T-helper 2 cell (primary cell): ENCODE results near the gene PRLR.

Experiments
- DNase-seq, 5 experiments: peaks; one replicate each; pipeline versions ENCODE4 v3.0.0 to v3.0.0-alpha.2; 2012 to 2022

Gene PRLR

DNA sequence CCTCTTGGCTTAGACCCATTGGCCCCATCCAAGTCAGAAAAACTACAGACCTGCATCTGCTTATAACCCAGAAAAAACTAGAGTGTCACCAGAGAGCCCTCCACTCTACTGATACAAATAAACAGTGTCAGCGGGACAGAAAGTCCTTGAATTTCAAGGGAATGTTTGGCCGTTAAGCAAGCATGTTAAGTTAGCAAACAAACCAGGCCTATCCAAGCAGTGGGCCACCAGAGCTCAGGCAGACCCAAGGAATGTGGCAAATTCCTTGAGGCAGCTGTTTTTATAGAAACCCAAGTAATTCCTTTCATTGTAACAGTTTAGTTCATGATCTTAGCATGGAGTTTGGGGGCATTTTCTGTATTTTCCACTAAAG is 70.9 kb downstream of the PRLR start:
- no peak for DNase-seq

DNA sequence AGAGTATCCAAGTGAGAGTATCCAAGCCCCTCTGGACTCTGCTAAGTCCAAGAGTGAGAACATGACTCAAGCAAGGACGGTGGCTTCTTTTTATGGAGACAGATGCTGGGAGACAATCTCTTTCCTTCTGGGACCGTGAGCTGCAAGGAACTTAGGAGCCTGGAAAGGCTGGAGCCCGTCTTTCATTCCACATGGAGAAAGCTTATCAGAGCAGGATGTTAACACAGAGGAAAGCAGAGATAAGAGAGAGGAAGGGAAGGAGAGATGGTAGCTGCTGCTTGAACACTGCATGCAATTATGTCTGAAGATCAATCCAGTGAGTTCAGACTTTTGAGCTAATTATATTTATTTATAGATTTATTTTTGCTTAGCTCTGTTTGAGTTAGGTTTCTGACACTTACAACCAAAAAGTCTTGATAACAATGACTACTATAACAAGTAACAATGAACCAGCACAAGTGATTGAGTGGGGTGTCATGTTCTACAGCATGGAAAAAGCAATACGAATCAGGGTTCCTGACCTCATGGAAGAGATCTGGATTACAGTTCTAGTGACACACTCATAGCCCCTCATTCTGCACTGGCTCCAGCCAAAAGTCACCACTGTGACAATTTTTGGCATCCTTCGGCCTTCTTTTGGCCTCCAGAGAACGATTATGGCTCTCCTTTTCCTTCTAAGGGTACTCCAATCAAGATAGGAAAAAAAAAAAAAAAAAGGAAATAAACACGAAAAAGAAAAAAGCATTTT is 71.5 kb downstream of the PRLR start:
- DNase-seq, result no peak

DNA sequence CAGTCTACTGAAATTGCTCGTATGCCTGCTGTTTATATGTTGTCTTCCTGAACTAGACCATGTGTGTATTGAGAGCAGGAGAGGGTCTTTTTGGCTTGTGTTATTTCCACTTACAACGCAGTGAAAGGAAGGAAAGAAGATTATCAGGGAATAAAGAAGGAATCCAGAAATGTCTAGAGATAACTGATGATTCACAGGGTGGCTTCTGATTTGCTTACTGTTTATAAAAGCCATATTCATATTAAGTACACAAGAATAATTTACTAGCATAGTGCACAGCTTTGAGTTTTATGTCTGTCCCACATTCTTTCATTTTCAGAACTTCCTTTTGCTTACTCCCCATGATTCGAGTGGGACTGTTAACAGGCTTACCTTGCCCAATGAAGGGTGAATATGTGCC is 72.1 kb downstream of the PRLR start:
- DNase-seq, result no peak

DNA sequence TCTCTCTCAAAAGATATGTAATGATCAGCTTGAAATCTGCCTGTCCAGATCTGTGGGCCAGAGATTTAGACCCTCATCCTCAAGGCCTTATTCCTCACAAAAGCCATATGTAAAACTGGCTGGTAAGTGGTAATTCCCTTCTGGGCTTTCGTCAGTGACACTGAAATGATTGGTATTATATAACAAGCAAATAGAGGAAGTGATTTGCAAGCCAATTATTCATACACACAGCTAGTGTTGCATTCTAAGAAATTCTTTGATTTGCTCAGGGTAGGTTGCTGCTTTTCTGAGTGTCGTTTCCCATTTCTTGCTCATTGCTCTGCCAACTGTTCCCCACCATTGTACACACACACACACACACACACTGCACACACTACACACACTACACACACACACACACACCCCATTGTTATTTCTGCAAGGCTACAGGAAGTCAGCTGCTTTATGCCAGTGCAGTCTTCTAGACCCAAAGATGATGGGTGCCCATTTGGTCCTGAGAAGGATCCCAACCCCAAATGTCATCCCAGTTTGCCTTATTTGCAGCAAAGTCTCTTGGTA is 76.8 kb downstream of the PRLR start:
- DNase-seq, result no peak

DNA sequence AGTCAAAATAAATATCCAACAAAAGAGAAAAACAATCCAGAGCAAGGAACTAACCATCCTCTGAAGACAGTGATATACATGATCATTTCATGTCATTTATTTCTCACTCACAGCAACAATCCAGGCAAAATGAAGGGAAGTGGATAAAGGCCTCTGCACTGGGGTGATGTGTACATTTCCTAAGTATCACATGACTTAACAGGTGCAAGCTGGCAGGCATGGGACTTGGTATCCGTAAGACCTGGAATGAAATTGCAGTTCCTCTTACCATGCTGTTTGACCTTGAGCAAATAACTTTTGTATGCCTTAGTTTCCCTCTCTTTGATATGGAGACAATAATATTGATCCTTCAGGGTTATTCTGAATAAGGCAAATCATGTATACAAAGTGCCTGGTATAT is 77.6 kb downstream of the PRLR start:
- no peak for DNase-seq

DNA sequence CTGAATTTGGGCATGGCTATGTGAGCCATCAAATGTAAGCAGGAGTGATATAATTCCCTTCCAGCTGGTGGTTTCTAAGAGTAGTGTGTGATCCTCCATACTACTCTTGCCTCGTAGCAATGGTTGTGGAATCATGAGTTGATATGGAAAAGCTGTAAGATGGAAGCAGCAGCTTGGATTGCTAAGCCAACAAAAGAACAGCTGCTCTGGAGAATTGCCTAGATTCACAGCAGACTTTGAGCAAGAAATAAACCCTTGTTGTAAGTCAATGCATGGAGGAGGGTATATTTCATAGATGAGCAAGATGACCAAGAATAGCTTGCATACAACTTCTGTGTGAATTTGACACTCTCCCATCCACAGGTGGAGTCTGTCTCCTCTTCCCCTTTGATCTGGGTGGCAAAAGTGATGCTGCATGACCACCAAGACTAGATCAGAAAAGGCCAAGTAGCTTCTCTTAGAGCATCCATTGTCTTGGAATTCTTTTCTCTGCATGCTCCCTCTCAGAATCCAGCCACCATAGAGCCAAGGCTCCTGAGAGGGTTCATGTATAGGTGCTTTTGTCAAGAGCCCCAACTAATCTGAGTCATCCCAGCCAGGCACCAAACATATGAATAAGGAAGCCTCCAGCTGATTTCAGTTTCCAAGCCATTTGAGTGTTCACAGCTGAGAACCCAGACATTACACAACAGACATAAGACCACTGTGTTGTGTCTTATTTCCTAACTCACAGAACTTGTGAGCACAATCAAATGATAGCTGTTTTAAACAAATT is 79.0 kb downstream of the PRLR start:
- no peak for DNase-seq

DNA sequence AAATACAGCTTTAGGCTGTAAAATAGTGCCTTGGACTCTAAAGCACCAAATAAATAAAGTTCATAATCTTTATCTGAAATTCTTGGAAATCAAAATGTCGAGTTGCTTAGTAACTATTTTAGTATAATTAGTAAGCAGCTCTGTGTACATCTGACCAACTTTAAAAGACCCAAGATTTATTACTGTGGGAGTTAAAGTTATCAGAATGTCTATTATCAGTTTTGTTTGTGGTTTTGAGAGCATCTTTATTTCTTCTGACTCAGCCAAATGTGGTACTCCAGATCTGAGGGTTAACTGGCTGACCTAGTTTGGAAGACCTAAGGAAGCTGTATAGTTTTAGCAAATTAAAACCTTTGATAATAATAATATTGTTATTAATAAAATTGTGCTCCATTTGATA is 81.2 kb downstream of the PRLR start:
- no peak for DNase-seq

DNA sequence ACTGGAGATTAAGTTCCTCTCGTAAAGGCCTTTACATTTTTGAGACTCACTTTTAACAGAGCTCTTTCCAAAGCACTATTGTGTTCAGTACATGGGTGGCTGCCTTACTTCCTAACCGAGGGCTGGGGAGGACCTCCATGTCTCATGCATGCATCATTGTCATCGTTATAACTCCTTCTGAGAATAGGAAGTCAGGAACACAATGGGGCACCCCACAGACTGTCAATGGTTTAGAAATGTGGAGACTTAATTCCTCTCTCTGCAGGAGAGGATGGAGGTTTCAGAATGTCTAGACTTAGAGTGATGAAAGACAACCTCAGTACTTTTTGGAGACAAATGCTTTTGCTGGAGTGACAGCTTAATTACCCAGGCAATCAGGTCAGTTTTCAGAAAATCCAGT is 83.9 kb downstream of the PRLR start:
- no peak for DNase-seq

DNA sequence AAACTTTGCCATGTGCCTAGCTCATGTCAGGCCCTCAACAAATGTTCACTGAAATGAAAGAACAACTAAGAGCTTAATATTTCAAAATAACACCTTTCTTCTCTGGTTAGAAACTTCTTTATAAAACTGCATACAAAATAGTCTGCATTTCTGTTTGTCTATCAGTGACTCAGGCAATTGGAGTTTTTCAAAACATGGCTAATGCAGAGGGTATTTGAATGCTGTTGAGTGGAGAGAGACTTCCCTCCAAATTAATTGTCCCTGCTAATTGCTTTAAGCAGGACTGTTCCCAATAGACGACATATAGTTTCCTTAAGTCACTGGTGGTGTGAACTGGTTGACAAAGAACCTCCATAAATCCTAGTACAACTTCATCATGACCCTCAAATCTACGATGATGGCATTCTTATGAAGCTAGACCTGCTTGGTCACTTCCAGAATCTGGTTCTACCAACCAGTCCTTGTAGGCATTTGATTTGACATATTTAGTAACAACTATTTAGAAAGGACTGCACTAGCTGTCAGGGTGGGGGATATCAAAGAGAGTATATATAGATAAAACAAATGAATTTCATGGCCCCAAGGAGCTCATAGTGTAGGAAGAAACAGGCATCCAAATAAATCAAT is 84.5 kb downstream of the PRLR start:
- no peak for DNase-seq

DNA sequence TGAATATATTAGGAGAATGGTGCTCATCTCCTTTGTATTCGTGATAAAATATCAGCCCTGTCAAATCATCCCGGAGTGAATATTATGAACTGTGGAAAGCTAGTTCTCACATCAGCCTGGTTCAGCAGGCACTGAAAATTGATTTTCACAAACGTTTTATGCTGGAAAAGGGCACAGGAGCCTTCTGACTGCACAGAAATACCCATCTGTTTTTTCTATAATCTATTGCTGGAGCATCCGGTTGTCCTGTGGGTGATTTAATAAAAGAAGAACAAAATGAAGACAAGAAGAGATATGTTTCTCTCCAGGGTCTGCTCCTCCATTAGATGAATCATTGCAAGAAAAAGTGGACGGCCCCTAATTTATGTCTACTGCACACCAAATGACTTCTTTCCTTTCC is 85.3 kb downstream of the PRLR start:
- no peak for DNase-seq

DNA sequence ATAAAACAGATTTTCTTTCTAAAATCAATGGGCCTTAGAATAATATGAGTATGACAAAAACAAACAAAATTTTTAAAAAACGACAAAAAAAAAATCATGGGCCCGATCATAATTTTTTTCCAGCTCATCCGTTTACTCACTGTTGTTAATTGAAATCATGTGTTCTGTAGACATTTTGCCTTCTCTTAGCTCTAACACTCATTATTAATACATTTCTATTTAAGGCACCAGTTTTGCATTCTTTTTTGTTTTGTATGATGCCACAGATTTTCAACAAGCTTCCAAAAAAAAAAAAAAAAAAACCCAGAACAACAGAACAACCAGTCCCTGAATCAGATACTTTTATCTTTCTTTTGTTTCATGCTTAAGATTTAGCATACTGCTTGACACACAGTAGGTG is 86.4 kb downstream of the PRLR start:
- no peak for DNase-seq

DNA sequence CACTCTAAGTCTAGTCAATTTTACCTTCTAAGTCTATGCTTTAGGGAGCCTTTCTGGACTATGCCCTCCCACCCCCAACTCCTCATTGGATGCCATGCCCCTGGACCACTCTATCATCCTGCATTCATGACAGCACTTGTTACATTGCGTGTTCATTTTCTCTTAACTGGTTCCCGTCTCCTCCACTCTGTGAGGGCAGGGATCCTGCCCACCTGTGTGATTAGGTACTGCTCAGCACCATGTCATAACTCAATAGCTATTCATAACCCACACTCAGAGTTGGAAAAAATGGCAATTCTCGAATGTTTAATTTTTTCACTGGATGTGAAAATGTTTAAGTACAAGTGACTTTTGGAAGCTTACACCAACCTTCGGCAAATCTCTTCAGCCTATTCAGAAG is 88.5 kb downstream of the PRLR start:
- no peak for DNase-seq

DNA sequence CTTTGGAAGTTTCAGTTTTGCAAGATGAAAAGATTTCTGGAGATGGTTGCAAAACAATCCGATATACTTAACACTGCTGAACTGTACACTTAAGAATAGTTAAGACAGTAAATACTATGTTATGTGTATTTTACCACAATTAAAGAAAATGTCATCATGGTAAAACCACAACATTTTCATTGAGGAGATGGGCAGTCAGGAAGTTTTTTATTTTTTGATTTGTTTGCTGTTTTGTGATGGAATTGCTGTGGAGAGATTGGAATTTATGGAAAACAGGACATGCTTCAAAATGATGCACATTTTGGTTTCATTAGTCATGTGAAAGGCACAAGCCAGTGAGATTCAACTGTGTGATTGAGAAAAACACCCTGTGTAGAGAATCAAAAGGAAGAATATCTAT is 92.1 kb downstream of the PRLR start:
- DNase-seq, result no peak

DNA sequence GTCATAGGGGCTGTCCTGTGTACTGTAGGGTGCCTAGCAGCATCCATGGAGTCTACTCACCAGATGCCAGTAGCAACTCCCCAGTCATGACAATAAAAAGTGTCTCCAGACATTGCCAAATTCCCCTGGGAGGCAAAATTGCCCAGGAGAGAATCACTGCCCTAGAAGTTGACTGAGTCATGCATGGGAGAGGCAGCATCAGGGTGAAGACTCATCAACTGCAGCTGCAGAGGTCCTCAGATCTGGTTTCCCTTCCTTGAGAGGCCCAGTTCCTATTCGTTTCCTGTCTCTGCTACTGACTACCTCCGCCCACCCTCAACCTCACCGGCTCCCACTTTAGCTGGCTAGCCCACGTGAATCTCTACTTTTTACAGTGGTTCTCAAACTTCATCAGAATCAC is 93.9 kb downstream of the PRLR start:
- DNase-seq, result no peak

DNA sequence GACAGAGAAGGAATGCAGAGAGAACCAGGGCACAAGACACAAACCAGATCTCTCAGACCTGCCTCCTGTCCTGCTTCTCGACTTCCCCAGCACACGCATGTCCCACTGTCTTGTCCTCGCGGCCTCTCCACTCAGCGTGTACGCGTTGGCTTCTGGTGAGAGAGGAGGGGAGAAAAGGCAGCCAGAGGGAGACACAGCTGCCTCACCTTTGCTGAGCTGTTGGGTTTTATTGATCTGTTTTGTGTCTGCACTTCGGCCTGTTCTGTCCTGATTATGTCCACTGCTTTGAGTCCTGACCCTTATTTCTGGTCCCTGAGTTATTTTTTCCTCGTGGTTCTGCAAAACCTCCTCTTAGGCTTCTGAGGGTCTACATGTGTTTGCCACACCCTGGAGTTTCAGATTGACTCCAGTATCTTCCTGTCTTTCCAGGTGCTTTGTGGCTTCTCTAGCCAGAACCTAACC is 95.0 kb downstream of the PRLR start:
- no peak for DNase-seq

DNA sequence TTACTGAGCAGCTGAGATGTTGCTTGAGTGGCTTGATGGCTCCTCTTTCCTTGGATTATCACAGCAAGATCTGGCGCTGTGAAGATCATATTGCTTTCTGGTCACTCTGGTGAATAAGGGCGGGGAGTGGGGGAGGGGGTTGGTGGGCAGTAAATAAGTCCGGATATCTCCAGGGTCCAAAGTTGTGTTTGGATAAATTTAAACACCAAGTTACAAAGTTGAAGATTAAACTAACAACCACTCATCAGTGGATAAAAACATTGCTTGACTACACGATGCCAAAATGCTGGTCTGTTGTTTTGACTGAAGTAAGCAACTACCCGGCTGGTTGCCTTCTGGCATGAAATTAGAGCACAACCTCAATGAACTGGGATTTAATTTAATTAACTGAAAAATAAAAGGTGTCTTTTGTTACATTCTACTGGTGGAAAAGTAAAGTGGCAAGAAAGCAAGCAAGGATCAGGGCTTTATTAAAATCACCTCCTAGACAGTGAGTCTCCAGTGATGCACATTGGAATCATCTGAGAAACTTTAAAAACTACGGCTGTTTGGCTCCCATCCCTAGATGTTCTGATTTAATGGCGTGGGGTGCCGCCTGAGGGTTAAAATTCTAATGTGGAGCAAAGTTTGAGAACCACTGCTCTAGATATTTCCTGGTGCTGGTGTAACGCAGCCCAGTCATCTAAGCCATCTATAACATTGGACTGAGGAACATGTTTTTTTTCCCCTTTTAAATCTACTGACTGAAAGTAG is 95.8 kb downstream of the PRLR start:
- no peak for DNase-seq

DNA sequence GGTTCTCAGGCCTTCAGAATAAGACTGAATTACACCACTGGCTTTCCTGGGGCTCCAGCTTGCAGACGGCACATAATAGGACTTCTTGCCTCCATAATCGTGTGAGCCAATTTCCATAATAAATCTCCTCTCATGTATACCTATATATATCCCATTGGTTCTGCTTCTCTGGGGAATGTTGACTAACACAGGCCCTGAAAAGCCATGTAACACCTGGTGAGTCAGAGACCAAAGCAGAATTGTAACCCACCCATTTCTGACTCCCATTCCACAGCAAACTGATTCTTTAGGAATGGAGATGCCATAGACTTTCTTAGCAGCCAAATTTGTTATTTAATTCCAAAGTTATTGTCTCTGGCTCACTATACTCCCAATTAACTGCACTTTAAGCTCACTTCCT is 97.1 kb downstream of the PRLR start:
- DNase-seq, result no peak

DNA sequence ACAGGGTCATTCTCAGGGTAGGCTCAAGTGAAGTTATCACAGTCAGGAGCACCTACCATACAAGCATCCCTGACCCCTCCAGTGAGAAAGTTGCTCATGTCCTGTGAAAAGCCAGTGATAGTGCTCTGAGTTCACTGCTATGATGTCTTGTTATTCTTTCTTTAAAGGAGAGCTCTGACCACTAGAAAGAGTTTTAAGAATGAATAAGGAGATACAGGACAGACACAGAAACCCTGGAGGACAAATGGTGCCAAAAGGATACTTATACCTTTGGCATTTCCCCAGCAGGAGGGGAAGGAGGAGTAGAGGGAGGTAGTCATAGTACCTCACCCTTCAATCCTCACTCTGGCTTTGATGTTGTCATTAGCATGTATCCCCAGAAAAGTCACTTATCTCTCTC is 98.6 kb downstream of the PRLR start:
- no peak for DNase-seq

DNA sequence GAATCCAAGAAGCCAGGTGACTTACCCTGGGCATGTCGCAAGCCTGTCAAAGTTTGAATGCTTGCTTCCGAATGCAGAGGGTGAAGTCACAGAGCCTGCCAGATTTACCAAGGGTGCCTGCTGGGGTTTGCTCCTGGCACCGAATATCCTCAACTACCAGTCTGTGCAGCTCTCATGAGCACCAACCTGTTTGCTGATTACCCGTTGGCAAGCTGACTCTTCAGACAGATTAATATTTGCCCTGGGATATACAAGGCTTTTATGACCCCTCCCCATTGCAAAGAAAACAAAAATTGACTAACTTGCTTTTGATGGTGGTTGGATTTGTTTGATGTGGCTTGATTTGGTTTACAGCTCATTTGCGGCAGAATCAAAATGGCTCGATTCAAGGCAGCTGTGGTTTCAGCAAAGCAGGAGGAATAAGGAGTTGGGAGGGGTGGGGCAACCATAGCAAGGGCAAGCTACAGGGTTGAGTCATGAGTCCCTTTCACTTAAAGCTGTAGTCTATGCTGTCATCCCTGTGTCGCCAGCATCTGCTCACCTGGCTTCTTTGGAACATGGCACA is 100.3 kb downstream of the PRLR start:
- DNase-seq, result peak in 4 of 5 experiments; percentile 19 to 89 (median 22)

DNA sequence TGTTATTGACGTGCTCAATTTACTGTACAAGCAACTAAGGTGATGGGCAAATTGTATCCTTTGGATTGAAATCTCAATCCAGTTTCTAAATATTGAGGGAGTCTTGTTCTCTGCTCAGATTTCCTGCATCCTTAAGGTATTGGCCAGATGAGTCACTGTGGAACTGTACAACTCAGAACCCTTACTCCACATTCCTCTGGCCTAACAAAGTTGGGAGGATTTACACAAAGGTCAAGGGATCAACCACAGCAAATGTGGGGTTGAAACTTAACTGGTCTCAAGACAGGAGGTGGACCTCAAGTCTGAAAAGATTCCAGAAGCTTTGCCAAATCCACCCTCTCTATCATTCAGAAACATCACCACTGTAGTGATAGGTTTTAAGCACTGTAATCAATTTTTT is 101.0 kb downstream of the PRLR start:
- no peak for DNase-seq

DNA sequence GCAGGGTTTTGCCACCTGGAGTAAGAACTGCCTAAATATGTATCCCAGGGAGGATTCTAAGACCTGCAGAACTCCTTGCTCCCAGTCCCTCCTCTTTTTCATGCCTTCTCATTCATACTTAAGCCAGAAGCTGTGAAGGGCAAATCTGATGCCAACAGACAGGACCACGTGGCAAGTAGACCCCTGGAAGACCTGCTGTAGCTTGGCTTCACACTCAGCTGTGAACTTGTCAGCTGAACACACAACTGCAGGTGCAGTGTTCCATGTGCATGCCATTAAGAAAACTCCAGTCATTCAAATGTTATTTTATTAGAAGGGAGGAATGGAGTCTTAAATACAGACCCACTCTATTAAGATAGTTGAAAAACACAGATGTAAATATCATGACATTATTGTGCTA is 103.3 kb downstream of the PRLR start:
- no peak for DNase-seq

DNA sequence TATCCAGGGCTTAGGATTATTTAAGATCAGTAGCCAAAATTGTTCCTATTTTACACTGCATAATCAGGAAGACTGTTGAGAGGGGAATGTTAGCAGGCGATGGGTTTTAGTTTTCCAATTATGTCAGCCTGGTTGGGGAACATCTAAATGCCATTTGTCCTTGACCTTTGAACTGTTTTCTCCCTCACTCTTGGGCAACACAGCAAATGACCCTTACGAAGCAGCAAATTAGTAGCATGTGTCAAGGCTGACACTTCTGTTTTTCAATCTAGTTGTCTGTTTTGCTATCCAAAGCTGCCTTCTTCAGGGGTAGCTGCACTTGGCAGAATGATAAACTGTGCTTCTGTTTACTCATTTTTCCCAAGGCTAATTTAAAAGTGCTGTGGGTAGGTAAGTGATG is 104.5 kb downstream of the PRLR start:
- no peak for DNase-seq

DNA sequence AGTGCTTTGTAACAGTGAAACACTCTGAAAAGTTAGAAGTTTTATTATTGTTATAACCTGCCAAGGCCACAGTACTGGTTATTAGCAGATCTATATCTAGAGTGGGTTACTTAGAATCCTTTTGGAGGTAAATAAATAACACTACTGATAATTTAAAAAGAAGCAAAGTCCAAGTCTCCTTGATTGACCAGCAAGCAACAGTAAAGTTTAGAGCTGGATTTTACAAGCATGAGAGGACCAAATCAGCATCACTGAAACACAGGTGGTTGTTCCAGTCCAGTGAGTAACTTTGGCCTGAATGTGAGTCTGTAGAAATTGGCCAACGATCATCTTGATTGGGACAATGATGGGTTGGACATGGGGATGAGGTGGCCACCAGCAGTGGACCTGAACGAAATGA is 105.4 kb downstream of the PRLR start:
- no peak for DNase-seq
